ENCODE results near the gene KRT31. TPM values are rescaled to one million over a fixed set of nuclear protein-coding genes. Genes with fewer than 3 reads are reported as not detected.

The KRT31 gene
- not detected in 2 replicates for total RNA-seq
- not detected in 2 replicates for polyA plus RNA-seq

DNA sequence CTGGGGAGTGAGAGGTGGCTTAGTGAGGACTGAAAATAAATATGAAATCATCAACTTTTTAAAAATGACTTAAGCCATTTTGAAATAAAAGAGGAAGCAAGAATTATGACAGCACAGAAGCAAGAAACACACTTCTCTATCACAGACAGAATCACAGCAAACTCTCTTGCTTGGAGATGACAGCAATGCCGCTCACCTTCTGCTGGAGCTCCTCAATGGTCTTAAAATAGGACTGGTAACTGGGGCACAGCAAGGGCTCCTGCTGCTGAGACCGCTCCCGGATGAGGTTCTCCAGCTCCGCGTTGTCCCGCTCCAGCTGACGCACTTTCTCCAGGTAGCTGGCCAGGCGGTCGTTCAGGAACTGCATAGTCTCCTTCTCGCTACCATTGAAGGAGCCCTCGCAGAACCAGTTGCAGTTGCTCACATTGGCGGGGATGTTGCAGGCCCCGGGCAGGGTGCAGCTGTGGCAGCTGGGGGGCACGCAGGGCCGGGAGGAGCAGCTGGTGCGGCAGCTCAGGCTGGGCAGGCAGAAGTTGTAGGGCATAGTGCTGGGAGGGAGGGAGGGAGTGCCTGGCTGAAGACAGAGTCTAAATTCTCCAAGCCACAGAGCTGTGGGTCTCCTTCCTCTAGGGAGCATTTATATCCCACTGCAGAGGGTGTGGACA is at the start of gene KRT31:
Gene KRT31 (minus strand): TSS at position 613 of the 665 bp plus-strand sequence. CDS start 69 bp downstream, at position 544.
- Histone ChIP-seq H3K4me1 (ENCODE audit: low read depth) (peaks cover 3% of the 10 kb centered on the region), H3K36me3 (no peaks in the 10 kb centered on the region), H3K27ac (no peak within 1 kb of the TSS), H3K27me3 (no peaks in the 10 kb centered on the region), H3K4me3 (no peak within 1 kb of the TSS), H3K9me3 (ENCODE audit: low read depth) (no peaks in the 10 kb centered on the region)
- TF ChIP-seq, protein P1, sequence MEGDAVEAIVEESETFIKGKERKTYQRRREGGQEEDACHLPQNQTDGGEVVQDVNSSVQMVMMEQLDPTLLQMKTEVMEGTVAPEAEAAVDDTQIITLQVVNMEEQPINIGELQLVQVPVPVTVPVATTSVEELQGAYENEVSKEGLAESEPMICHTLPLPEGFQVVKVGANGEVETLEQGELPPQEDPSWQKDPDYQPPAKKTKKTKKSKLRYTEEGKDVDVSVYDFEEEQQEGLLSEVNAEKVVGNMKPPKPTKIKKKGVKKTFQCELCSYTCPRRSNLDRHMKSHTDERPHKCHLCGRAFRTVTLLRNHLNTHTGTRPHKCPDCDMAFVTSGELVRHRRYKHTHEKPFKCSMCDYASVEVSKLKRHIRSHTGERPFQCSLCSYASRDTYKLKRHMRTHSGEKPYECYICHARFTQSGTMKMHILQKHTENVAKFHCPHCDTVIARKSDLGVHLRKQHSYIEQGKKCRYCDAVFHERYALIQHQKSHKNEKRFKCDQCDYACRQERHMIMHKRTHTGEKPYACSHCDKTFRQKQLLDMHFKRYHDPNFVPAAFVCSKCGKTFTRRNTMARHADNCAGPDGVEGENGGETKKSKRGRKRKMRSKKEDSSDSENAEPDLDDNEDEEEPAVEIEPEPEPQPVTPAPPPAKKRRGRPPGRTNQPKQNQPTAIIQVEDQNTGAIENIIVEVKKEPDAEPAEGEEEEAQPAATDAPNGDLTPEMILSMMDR (IDR thresholded peaks at IDR 0.05; ENCODE audit: low read depth, low read length), result no peak
- no peak for DNase-seq (ENCODE audit: low read depth in 1 of 2, low spot score in 1 of 2)

DNA sequence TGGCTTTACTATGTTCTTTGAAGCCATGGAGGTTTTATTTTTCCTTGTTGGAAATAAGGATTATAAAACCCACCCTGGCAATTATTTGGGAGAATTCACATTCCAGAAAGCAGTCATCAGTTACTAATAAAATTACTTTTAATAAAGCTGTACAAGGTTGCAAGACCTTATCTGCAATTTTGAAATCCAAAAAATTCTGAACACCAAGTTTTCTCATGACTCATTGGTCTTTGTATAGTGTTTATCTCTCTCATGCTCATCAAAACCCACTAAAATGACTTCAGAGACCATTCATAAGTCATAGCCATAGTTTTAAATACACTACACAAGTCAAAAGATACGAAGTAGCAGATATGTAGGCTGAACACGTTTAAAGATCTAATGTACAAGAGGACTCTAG is 49.4 kb upstream of the KRT31 start:
- Histone ChIP-seq H3K27me3 (peaks cover 32% of the 10 kb centered on the region), H3K27ac (no peak overlapping the region), H3K4me1 (ENCODE audit: low read depth) (no peaks in the 10 kb centered on the region), H3K4me3 (no peak overlapping the region), H3K36me3 (no peaks in the 10 kb centered on the region), H3K9me3 (ENCODE audit: low read depth) (no peaks in the 10 kb centered on the region)
- DNase-seq (ENCODE audit: low read depth in 1 of 2, low spot score in 1 of 2), result peak in 1 of 2 donors; percentile 78
- TF ChIP-seq, protein P1 (IDR thresholded peaks at IDR 0.05; ENCODE audit: low read depth, low read length), result no peak

DNA sequence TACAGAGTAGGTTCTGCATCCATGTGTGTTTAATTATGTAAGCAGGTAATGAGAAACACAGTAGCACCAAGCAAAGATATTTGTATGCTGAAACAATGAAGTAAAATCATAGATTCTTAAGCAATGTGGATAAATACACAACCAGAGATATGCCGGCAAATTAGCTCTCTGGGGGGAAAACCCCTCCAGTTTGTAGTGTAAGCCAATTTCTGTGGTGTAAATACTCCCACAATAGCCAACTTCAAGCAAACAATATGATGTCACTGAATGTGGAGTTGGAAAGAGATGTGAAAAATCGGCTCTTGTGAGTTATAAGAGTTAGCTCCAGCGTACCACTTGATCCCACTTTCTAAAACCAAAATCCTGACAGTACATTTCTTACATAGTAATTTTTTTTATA is 47.2 kb upstream of the KRT31 start:
- no peaks in the 10 kb centered on the region for H3K4me1 ChIP-seq (ENCODE audit: low read depth)
- no peaks in the 10 kb centered on the region for H3K9me3 ChIP-seq (ENCODE audit: low read depth)
- no peak for DNase-seq (ENCODE audit: low read depth in 1 of 2, low spot score in 1 of 2)
- no peak overlapping the region for H3K4me3 ChIP-seq
- H3K27ac ChIP-seq, result no peak overlapping the region
- H3K27me3 ChIP-seq, result peaks cover 41% of the 10 kb centered on the region
- no peaks in the 10 kb centered on the region for H3K36me3 ChIP-seq
- TF ChIP-seq, protein P1 (IDR thresholded peaks at IDR 0.05; ENCODE audit: low read depth, low read length), result no peak

DNA sequence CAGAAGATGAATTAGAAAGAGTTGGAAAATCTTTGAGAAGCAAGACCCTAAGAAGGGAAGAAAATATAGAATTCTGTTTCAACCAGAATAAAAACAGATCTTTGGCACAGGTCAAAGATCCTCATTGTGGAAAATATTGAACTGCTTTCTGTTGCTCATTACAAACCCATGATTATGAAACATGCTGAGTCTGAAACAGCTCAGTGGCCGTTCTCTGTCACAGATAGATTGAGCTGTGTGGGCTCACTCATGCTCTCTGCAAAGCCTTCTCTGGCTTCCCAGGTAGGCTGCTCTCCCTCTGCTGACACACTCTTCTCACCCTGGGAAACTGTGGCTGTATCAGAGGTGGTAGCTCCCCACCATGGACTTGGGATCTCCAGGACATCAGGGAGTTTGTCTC is 46.8 kb upstream of the KRT31 start:
- Histone ChIP-seq H3K27ac (no peak overlapping the region), H3K27me3 (peaks cover 45% of the 10 kb centered on the region), H3K36me3 (no peaks in the 10 kb centered on the region), H3K4me3 (no peak overlapping the region), H3K9me3 (ENCODE audit: low read depth) (no peaks in the 10 kb centered on the region), H3K4me1 (ENCODE audit: low read depth) (no peaks in the 10 kb centered on the region)
- TF ChIP-seq, protein P1 (IDR thresholded peaks at IDR 0.05; ENCODE audit: low read depth, low read length), result no peak
- no peak for DNase-seq (ENCODE audit: low read depth in 1 of 2, low spot score in 1 of 2)

DNA sequence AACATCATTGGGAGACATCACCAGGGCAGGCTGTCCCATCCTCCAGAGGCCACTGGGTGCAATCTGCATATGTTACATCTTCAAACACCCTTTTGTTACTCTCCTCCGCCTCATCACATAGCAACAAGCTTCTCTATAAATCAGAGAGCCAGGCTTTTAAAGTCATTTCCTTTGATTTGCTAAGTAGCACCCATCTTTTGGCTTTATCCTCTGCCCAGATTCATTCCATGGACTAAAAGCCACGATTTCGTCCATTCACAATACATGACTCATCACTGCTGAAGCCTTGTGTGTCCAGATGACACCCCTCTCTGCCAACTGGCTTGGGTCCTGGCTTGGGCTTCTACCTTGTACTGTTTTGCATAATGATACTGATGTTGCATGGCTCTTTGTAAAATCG is 45.3 kb upstream of the KRT31 start:
- no peak overlapping the region for H3K4me3 ChIP-seq
- H3K27ac ChIP-seq, result no peak overlapping the region
- no peaks in the 10 kb centered on the region for H3K36me3 ChIP-seq
- TF ChIP-seq, protein P1 (IDR thresholded peaks at IDR 0.05; ENCODE audit: low read depth, low read length), result no peak
- no peaks in the 10 kb centered on the region for H3K9me3 ChIP-seq (ENCODE audit: low read depth)
- DNase-seq (ENCODE audit: low read depth in 1 of 2, low spot score in 1 of 2), result peak in 1 of 2 donors; percentile 59
- H3K27me3 ChIP-seq, result peaks cover 45% of the 10 kb centered on the region
- no peaks in the 10 kb centered on the region for H3K4me1 ChIP-seq (ENCODE audit: low read depth)

Measured in cardiac muscle cell (in vitro differentiated cells and primary cell).